ENCODE measurements around the gene LPCAT3. TPM values are rescaled to one million over a fixed set of nuclear protein-coding genes. Genes with fewer than 3 reads are reported as not detected.

Gene LPCAT3
- total and polyA plus RNA-seq, 4 donors, result 45.4 to 78.6 (median 56.2) TPM

DNA sequence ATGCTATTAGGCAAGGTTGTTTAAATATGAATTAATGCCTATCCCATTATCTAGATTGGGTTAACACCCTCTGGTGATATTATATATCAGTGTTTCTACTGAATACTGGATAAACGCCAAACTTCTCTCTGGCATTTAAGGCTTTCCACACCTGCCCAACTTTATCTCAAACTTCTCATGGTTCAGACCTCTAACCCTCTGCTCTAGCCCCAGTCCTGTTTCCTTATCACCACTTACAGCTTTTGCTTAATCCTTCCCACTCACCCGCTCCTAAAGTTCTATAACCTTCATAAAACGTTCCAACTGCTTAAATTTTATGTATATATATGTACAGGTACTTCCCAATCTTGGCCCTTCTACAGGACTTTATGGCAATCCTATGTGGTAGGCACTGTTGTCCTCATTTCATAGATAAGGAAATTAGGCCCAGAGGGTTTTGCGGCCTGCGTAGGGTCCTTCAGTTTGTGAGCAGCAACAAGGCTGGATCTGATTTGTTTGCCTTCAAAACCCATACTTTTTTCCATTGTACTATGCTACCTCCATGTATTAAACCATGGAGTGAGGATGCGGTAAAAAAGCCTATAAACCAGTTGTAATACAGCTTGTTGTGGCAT is 1.2 kb downstream of the LPCAT3 start:
- 57 to 70% methylated on average over 6 of the region's 6 CpGs for WGBS, 2 donors
- DNase-seq (no peak), ATAC-seq (ENCODE audit: insufficient read depth, low FRiP score) (no peak)
- H3K9me3 ChIP-seq (ENCODE audit: control insufficient read depth in 4 of 4, insufficient read depth in 3 of 4, low read length in 3 of 4), result no peaks in the 10 kb centered on the region
- H3K4me3 ChIP-seq, result no peak overlapping the region
- H3K4me1 ChIP-seq (ENCODE audit: control insufficient read depth in 5 of 5, insufficient read depth in 5 of 5, low read length in 5 of 5), result peaks cover 0 to 17% (median 7%) of the 10 kb centered on the region in 5 donors
- H3K9ac ChIP-seq (ENCODE audit: insufficient read depth in 1 of 2, low read length in 2 of 2), result no peak overlapping the region
- no peaks in the 10 kb centered on the region for H3K27me3 ChIP-seq (ENCODE audit: control insufficient read depth in 3 of 3, insufficient read depth in 3 of 3, low read length in 2 of 3)
- H3K27ac ChIP-seq (ENCODE audit: low read depth in 1 of 2, low read length in 1 of 2), result no peak overlapping the region
- TF ChIP-seq, protein P1, sequence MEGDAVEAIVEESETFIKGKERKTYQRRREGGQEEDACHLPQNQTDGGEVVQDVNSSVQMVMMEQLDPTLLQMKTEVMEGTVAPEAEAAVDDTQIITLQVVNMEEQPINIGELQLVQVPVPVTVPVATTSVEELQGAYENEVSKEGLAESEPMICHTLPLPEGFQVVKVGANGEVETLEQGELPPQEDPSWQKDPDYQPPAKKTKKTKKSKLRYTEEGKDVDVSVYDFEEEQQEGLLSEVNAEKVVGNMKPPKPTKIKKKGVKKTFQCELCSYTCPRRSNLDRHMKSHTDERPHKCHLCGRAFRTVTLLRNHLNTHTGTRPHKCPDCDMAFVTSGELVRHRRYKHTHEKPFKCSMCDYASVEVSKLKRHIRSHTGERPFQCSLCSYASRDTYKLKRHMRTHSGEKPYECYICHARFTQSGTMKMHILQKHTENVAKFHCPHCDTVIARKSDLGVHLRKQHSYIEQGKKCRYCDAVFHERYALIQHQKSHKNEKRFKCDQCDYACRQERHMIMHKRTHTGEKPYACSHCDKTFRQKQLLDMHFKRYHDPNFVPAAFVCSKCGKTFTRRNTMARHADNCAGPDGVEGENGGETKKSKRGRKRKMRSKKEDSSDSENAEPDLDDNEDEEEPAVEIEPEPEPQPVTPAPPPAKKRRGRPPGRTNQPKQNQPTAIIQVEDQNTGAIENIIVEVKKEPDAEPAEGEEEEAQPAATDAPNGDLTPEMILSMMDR (IDR thresholded peaks at IDR 0.05; ENCODE audit: control extremely low read depth, extremely low read depth), result no peak
- peaks cover 0 to 16% (median 4%) of the 10 kb centered on the region in 4 donors for H3K36me3 ChIP-seq (ENCODE audit: control insufficient read depth in 4 of 4, insufficient read depth in 4 of 4, low read length in 4 of 4)

DNA sequence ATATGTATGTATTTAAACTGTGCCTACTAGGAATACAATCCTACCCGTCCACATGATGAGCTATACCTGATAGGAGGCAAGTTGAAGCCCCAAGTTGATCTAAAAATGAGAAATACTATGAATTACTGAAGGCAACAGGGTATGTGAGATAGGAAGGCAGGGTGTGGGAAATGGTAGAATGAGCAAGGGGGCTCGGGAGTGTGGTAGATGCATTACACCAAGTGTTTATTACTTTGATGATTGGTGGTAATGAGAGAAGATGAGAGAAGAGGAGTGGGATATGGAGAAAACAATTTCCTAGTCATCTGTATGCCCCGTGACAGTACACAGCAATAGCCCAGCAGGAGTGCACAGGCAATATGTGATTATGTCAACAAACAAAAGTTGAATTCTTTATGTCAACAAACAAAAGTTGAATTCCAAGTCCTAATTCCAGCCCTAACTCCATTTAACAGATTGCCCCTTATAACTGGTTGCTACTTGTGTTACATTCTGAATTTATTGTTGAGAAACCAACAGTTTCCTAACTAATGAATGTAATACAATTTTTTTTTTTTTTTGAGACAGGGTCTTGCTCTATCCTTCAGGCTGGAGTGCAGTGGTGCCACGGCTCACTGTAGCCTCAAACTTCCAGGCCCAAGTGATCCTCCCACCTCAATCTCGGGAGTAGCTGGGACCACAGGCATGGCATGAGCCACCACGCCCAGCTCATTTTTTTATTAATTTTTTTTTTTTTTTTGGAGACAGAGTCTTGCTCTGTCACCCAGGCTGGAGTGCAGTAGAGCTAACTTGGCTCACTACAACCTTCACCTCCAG is 2.5 kb downstream of the LPCAT3 start:
- DNase-seq (no peak), ATAC-seq (ENCODE audit: insufficient read depth, low FRiP score) (no peak)
- H3K27ac ChIP-seq (ENCODE audit: low read depth in 1 of 2, low read length in 1 of 2), result no peak overlapping the region
- H3K9me3 ChIP-seq (ENCODE audit: control insufficient read depth in 4 of 4, insufficient read depth in 3 of 4, low read length in 3 of 4), result no peaks in the 10 kb centered on the region
- WGBS, 2 donors, result 73 to 82% methylated on average over 6 of the region's 6 CpGs
- TF ChIP-seq, protein P1 (IDR thresholded peaks at IDR 0.05; ENCODE audit: control extremely low read depth, extremely low read depth), result no peak
- peaks cover 0 to 17% (median 4%) of the 10 kb centered on the region in 4 donors for H3K36me3 ChIP-seq (ENCODE audit: control insufficient read depth in 4 of 4, insufficient read depth in 4 of 4, low read length in 4 of 4)
- H3K27me3 ChIP-seq (ENCODE audit: control insufficient read depth in 3 of 3, insufficient read depth in 3 of 3, low read length in 2 of 3), result no peaks in the 10 kb centered on the region
- peaks cover 0 to 17% (median 7%) of the 10 kb centered on the region in 5 donors for H3K4me1 ChIP-seq (ENCODE audit: control insufficient read depth in 5 of 5, insufficient read depth in 5 of 5, low read length in 5 of 5)
- no peak overlapping the region for H3K4me3 ChIP-seq
- no peak overlapping the region for H3K9ac ChIP-seq (ENCODE audit: insufficient read depth in 1 of 2, low read length in 2 of 2)

DNA sequence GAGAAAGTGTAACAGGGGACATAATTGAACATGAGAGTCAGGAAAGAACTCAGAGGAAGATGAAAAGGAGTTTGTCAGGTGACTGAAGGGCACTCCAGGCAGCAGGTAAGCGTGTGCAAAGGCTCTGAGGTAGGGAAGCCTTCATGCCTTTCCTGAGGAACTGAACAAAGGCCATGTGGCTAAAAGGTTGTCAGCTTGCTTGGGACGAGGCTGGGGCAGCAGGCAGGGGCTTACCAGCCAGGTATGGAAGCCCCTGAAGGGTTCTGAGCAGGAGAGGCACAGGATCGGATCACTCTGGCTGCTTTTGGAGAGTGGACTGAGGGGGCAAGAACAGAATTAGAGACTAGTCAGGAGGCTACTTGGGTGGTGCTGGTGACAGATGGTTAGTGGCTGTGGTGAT is 5.2 kb downstream of the LPCAT3 start:
- peaks cover 2 to 21% (median 5%) of the 10 kb centered on the region in 4 donors for H3K36me3 ChIP-seq (ENCODE audit: control insufficient read depth in 4 of 4, insufficient read depth in 4 of 4, low read length in 4 of 4)
- no peak overlapping the region for H3K9ac ChIP-seq (ENCODE audit: insufficient read depth in 1 of 2, low read length in 2 of 2)
- no peaks in the 10 kb centered on the region for H3K9me3 ChIP-seq (ENCODE audit: control insufficient read depth in 4 of 4, insufficient read depth in 3 of 4, low read length in 3 of 4)
- no peak overlapping the region for H3K27ac ChIP-seq (ENCODE audit: low read depth in 1 of 2, low read length in 1 of 2)
- no peak for DNase-seq
- TF ChIP-seq, protein P1 (IDR thresholded peaks at IDR 0.05; ENCODE audit: control extremely low read depth, extremely low read depth), result no peak
- no peak for ATAC-seq (ENCODE audit: insufficient read depth, low FRiP score)
- WGBS, 2 donors, result 84 to 93% methylated on average over 3 of the region's 3 CpGs
- H3K27me3 ChIP-seq (ENCODE audit: control insufficient read depth in 3 of 3, insufficient read depth in 3 of 3, low read length in 2 of 3), result no peaks in the 10 kb centered on the region
- peaks cover 3 to 12% (median 7%) of the 10 kb centered on the region in 5 donors for H3K4me1 ChIP-seq (ENCODE audit: control insufficient read depth in 5 of 5, insufficient read depth in 5 of 5, low read length in 5 of 5)
- no peak overlapping the region for H3K4me3 ChIP-seq
